GM10248 (cell line): Measurements from ENCODE around the gene KIF7.

Experiments
- CTCF ChIA-PET: fragments of 300-600 bp; sonication (Branson Sonifier 250); formaldehyde crosslinking; extraction: SDS; loops from one replicate; lab custom pipeline; 2021; ENCODE audit warnings: antibody characterized with exemption; lab: Yijun Ruan, JAX
- POLR2A ChIA-PET: fragments of 350-650 bp; sonication (Branson Sonifier 250); formaldehyde crosslinking; extraction: SDS; loops from one replicate; lab custom pipeline; 2020; ENCODE audit warnings: antibody characterized with exemption; lab: Yijun Ruan, JAX
- DNase-seq: peaks from one replicate; pipeline ENCODE4 v3.0.0; 2012; ENCODE audit errors: extremely low spot score
- CTCF ChIP-seq: IDR thresholded peaks from 2 replicates; pipeline ENCODE4 v1.5.1; 2012; ENCODE audit warnings: mild to moderate bottlenecking, low read depth; ENCODE audit errors: extremely low read depth, missing control alignments, control extremely low read depth

KIF7 gene

GRCh38 chr15:89669941-89670340 lies 14.7 kb upstream of the KIF7 start:
- ChIA-PET POLR2A (no interaction called here), CTCF (no interaction called here)
- DNase-seq, result no peak
- TF ChIP-seq CTCF, result no peak

- CTCF ChIA-PET, result no interaction called here
- no peak for TF ChIP-seq CTCF
- DNase-seq, result no peak
- POLR2A ChIA-PET, result no interaction called here
Observed at GRCh38 chr15:89669309-89669865, 14.1 kb upstream of the KIF7 start.

- ChIA-PET POLR2A (no interaction called here), CTCF (interaction anchor here (1.2 to 1.7 kb wide), 2 partner anchors 11 to 22 kb away, joined by 3 to 6 read pairs; no protein-coding TSS in a partner anchor)
- DNase-seq, result no peak
- TF ChIP-seq CTCF, result no peak
Observed at GRCh38 chr15:89668171-89668570, 12.9 kb upstream of the KIF7 start.

DNA sequence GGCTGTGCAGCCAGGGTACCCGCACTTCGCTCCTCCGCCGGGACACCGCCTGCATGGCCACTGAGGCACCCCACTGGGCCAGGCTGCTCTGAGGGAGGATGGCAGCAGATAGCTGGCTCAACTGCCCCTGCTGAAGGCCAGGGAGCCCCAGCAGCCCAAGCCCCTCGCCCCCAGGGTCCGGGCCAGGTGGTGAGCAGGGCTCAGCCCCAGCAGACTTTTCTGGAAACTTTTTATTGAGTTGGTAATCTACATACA lies 12.4 kb upstream of the KIF7 start:
- DNase-seq, result no peak
- ChIA-PET CTCF (interaction anchor here (1.2 to 1.7 kb wide), 2 partner anchors 10 to 21 kb away, joined by 3 to 6 read pairs; no protein-coding TSS in a partner anchor), POLR2A (no interaction called here)
- no peak for TF ChIP-seq CTCF

DNA sequence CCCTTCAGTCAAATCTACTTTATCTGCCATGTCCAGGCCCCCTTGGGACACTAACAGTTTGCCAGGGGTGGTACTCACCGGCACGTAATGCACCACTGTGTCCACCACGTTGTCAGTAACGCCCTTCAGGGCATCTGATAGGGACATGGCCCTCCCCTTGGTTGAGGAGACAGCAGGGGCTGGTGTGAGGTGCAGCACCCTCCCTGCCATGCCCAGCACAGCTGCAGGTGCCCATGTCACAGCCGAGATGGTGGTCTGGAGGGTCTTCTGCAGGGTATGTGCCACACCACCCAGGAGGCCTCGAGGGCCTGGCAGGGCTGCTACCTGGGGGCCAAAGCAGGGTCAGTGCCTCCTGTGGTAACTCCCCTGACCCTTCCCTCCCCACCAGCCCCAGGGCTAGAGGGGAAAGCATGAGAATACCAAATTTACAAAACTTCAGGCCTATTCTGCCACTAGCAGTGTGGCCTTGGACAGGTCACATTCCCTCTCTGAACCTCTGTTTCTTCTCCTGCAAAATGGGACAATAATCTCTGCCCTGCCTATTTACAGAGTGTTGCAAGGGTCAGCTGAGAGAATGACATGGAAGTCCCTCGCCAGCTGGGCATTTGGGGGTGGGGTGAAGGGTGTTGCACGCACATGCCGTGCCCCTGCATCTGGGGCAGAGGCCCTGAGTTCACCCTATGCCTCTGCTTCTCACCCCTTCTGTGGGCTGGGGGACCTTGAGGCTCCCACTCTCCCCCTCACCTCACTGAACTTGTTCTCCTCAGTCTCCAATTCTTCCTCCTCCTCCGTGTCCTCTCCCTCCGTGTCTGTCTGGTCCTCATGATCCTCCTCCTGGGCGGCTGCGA lies 11.8 kb upstream of the KIF7 start:
- no peak for TF ChIP-seq CTCF
- DNase-seq, result no peak
- ChIA-PET POLR2A (no interaction called here), CTCF (interaction anchor here (1.2 to 1.7 kb wide), 2 partner anchors 9 to 21 kb away, joined by 3 to 6 read pairs; no protein-coding TSS in a partner anchor)

DNA sequence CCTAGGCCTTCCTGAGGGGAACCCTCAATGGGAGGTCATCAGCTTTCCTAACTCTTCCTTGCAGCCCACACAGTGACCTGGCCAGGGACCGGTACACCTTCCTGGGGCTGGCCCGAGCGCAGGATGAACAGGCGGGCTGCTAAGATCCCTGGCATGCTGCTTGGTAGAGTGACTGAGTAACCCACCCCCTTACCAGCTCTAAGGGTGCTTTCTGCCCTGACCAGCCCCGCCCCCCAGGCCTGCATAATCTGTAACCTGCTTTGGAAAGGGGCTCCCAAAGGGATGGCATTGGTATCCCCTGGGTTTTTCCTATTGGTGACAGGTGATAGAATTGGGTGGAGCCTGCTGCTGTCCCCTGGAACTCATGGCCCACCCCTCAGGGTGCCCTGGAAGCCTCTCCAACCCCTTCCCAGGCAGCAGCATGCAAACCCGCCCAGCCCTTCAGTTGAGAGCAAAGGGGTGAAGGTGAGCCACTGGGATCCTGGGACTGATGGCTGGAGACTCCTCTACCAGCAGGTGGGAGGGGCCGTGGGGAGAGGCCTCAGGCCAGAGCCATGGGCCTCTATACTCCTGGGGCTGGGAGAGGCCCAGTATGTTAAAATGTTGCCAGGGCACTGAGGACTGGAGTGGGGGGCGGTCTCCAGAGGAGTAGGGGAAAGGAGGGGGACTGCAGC lies 11.1 kb upstream of the KIF7 start:
- DNase-seq, result peak; percentile 25
- ChIA-PET CTCF (interaction anchor here (1.2 to 5.4 kb wide), 2 partner anchors 6 to 74 kb away, joined by 3 to 20 read pairs; no protein-coding TSS in a partner anchor), POLR2A (no interaction called here)
- TF ChIP-seq CTCF, result no peak
